GM21786 (cell line): Measurements from ENCODE around the gene PTPRZ1.

Source experiments
- ATAC-seq: cut with Tn5 transposase; IDR thresholded peaks from one replicate; pipeline ENCODE4 v1.9.1; 2021; ENCODE audit not compliant: unreplicated experiment

PTPRZ1 gene

DNA sequence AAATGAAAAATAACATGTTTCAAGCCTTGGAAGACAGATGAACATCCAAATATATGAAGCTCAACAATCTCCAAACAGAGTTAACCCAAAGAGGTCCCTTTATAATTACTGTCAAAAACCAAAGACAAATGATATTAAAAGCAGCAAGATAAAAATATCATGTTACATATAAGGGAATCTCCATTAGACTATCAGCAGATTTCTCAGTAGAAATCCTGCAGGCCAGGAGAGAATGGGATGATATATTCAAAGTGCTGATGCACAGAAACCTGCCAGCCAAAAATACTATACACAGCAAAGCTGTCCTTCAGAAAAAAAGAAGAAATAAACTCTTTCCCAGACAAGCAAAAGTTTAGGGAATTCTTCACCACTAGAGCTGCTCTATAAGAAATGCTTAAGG lies 230.1 kb downstream of the PTPRZ1 start:
- no peak for ATAC-seq
